Activated naive CD8-positive, alpha-beta T cell treated with anti-CD3 and anti-CD28 coated beads, Interleukin-2, amount 50 U/mL, for 24 hours (primary cell): ENCODE results near the gene DNAH10.

Experiments used
- ATAC-seq: fragments of 150-1000 bp; cut with Tn5 transposase; one replicate; pipeline ENCODE4 v1.10.0; 2021
- DNase-seq: peaks from one replicate; pipeline ENCODE4 v3.0.0; 2021
- H3K27ac Mint-ChIP-seq: one replicate; pipeline ENCODE4 v1.8.0; 2021; ENCODE audit warnings: mild to moderate bottlenecking, mixed read lengths
- H3K27me3 Mint-ChIP-seq: one replicate; pipeline ENCODE4 v1.8.0; 2021; ENCODE audit warnings: mixed read lengths
- H3K36me3 Mint-ChIP-seq: one replicate; pipeline ENCODE4 v1.8.0; 2021; ENCODE audit warnings: low read depth, mixed read lengths
- H3K4me1 Mint-ChIP-seq: one replicate; pipeline ENCODE4 v1.8.0; 2021; ENCODE audit warnings: mixed read lengths
- H3K4me3 Mint-ChIP-seq: one replicate; pipeline ENCODE4 v1.8.0; 2021; ENCODE audit warnings: mild to moderate bottlenecking, moderate library complexity, mixed read lengths
- H3K9me3 Mint-ChIP-seq: one replicate; pipeline ENCODE4 v1.8.0; 2021; ENCODE audit warnings: mixed read lengths

The DNAH10 gene

DNA sequence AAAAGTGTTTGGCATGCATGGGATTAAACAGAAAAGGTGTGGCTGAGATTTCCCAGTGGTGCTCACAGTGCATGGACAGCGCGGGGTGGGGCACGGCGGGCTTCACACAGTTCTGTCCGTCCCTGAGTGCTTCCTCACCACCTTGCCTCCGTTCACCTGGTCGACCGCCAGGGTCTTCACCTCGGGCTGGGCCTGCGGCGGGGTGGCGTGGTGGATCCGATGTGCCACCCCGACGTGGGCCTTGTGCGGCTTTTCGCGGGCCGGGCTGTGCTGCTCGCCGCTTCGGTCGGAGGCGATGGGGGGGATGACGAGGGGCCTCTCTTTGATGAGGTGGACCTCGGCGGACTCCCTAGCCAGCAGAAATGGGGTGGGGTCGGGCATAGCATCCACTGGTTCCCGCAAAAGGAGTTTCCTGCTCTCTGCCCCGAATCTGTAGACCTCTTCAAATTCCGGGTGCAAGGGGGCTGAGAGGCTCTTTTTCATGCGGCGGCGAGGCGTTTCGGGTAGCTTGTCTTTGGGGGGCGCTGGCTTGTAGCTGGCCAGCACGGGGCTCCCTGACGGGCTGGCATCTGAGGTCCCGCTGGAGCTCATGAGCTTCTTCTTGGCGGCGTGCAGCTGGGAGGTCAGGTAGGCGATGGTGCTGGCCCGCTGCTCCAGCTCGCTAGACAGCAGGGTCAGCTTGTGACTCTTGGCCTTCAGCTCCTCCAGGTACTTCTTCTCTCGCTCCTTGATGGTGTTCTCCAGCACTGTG is 175.0 kb downstream of the DNAH10 start:
- H3K4me3 Mint-ChIP-seq = peak overlapping the region; percentile 63
- H3K4me1 Mint-ChIP-seq = peaks cover 36% of the 10 kb centered on the region
- no peaks in the 10 kb centered on the region for H3K9me3 Mint-ChIP-seq
- no peak for ATAC-seq
- DNase-seq = no peak
- peak overlapping the region; percentile 74 for H3K27ac Mint-ChIP-seq
- H3K27me3 Mint-ChIP-seq = peaks cover 2% of the 10 kb centered on the region
- H3K36me3 Mint-ChIP-seq = peaks cover 5% of the 10 kb centered on the region

DNA sequence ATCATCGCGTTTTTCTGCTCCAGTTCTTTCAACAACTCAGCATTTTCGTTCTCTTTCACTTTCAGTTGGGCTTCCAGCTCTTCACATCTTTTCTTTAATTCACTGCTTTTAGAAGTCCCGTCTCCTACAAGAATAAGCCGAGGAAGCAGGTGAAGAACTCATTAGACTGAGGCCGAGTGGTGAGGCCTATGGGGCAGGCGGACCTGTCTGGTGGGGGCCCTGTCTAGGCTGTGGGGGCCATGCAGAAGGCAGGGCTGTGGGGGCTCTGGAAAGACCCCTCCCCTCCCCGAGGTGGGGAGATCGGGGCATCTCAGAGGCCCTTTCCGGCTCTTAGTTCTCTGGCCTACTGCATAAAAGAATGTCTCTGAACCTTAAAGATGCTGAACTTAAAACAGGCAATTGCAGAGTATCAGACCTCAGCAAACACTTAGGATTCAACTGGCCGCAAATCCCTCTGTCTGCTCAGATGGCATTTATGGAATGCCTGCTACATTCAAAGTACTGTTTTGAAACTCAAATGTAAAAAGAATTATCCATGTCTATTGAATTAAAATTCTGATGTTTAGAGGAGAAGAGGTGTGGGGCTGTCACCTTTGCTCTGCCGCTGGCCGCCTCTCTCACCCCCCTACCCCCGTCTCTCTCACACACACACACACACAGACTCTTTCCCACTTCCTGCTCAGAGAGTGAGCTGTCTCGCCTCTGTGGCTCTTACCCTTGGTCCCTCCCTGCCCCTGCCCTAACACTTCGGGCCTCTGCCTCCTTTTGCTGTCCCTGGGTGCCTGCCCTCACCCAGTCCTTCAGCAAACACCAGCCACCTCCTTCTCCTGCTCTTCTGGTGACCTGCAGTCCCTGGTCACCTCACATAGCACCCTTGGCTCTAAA is 175.8 kb downstream of the DNAH10 start:
- ATAC-seq = peak; percentile 93
- Mint-ChIP-seq H3K36me3 (peaks cover 13% of the 10 kb centered on the region), H3K4me3 (peak overlapping the region; percentile 63), H3K27me3 (no peaks in the 10 kb centered on the region), H3K27ac (peak overlapping the region; percentile 74), H3K9me3 (peaks cover 5% of the 10 kb centered on the region), H3K4me1 (peaks cover 30% of the 10 kb centered on the region)
- peak; percentile 44 for DNase-seq

DNA sequence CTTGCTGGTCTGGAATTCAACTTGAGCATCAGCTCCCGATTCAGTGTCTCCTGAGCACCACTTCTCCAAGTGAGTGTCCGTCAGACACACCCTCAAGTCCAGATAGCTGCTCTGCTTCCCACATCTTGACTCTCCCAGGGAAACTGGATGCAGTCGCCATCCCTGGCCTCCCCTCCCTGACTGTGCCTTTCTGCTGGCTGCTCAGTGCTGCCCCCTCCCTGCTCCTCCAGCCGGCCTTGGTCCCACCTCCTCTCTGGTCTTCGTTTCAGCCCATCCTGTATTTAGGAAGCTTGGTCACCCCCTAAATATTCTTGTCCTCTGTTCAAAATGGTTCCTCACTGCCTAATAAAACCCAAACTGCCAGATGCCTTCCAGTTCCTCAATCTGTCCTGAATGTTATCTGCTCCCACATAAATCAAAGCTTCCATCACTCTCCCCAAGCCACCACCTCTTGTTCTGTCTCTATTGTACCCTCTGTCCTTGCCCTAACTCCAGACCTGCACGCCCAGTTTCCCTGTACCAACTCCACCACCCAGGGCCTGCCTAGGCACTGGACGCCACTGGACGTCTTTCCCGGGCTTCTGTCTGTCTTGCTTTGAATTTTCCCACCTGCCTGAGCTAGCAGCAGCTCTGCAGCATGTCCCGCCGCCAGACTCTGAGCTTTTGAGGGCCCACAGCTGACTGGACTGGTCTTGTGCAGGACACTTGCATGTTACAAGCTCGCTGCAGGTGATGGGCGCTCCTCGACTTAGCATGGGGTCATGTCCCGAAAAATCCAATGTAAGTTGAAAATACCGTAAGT is 176.8 kb downstream of the DNAH10 start:
- DNase-seq = peak; percentile 37
- Mint-ChIP-seq H3K27ac (peak overlapping the region; percentile 74), H3K4me3 (peak overlapping the region; percentile 63), H3K36me3 (peaks cover 13% of the 10 kb centered on the region), H3K9me3 (peaks cover 5% of the 10 kb centered on the region), H3K27me3 (no peaks in the 10 kb centered on the region), H3K4me1 (peaks cover 25% of the 10 kb centered on the region)
- no peak for ATAC-seq

DNA sequence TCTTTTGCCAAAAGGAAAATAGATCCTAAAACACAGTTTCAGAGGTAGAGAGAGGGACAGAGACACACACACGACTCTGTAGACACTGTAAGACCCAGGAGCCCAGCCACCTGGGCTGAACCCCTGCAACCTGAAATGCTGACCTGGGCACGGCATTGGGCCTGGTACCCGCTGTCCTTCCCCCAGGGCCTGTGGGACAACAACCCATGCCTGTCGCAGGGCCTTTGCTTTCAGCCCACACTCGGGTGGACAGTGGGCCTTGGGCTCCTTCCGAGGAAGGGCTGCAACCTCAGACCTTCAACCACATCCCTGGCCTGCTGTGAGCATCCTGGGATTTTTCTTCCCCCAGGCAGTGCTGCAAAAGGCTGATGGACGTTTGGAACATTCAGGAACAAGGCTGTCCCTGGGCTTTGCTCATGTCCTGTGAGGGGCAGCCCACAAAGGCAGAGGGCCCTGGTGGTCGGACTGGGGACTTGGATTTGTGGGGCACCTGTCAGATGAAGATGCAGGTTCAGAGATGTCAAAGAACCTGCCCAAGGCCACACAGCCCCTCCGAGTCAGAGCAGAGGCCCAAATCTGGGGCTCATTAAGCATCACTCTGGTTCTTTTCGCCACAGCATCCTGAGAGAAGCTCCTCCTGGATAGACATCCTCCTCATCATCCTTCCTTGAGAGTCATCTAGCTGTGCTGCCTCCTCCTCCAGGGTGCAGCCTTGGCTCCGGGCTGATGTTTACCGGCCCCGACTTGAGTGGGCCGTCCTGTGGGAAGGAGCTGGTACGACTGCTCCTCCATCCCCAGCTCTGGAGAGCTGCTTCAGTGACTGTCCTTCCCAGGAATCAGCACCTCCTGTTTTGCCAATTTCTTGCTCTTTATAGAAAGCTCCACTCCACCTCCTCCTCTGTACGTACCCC is 177.9 kb downstream of the DNAH10 start:
- H3K27me3 Mint-ChIP-seq = no peaks in the 10 kb centered on the region
- no peak for ATAC-seq
- H3K36me3 Mint-ChIP-seq = peaks cover 13% of the 10 kb centered on the region
- DNase-seq = no peak
- peaks cover 5% of the 10 kb centered on the region for H3K9me3 Mint-ChIP-seq
- peaks cover 25% of the 10 kb centered on the region for H3K4me1 Mint-ChIP-seq
- no peak overlapping the region for H3K4me3 Mint-ChIP-seq
- H3K27ac Mint-ChIP-seq = no peak overlapping the region

DNA sequence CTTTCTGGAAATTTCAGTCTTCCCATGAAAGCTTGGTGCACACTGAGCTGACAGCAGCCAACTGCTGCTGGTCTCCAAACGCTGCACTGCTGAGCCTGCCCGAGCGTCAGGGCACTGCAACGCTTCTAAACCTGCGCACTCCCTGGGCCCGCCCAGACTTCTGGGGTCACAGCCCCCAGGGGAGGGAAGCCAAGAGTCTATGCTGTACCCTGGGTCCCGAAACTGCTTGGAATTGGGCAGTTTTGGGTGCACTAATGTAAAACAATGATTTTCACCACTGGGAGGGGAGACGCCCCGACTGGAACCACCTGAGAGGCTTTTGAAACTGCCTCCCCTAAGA is 178.5 kb downstream of the DNAH10 start:
- H3K4me3 Mint-ChIP-seq = no peak overlapping the region
- peaks cover 13% of the 10 kb centered on the region for H3K36me3 Mint-ChIP-seq
- peaks cover 5% of the 10 kb centered on the region for H3K9me3 Mint-ChIP-seq
- no peak for ATAC-seq
- H3K27ac Mint-ChIP-seq = no peak overlapping the region
- no peaks in the 10 kb centered on the region for H3K27me3 Mint-ChIP-seq
- DNase-seq = no peak
- peaks cover 25% of the 10 kb centered on the region for H3K4me1 Mint-ChIP-seq

DNA sequence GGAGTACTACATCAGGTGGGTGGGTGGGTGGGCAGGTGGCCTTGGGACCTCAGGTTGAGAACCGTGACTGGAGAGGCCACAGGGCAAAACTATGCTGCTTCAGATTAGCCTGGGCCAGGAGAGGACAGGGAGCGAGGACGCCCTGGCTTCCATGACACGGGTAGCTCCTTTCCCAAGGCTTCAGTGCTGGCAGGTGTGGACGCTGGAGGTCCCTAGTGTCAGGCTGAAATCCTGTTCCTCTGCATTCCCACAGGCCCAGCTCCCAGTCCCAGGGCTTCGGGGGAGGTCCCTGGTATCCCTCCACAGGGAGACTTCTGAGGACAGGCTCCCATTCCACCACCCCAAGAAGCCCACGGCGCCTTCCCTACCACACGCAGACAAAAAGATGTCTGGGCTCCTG is 178.9 kb downstream of the DNAH10 start:
- no peak overlapping the region for H3K4me3 Mint-ChIP-seq
- H3K36me3 Mint-ChIP-seq = peaks cover 13% of the 10 kb centered on the region
- no peaks in the 10 kb centered on the region for H3K27me3 Mint-ChIP-seq
- H3K27ac Mint-ChIP-seq = no peak overlapping the region
- ATAC-seq = no peak
- H3K4me1 Mint-ChIP-seq = peaks cover 25% of the 10 kb centered on the region
- peaks cover 5% of the 10 kb centered on the region for H3K9me3 Mint-ChIP-seq
- no peak for DNase-seq

DNA sequence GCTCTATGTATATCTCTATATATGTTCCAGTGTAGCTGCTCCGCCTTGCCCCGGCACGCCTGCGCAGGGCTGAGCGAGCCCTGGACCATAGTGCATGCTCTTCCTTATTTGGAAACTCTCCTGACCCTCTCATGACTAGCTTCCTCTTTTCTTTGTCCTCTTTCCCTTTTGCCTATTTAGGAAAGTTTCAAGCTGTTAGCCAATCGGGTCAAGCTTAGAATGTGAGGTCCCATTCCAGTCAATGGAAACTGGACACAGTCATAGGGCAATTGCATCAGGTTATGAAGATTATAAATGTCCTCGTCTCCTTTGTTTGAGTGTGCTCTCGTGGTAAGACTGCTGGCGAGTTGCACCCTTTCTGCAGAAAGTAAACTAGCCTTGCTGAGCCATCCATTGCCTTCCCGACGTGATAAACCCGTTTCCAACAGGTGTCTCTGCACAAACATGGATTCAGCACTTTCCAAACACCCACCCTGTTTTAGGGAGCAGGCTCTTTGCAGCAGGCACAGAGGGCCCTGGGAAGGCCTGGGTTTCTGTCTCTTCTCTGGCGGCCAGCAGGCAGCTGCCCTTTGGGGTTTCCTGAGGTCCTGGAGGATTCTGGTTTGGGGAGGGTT is 179.6 kb downstream of the DNAH10 start:
- Mint-ChIP-seq H3K4me3 (no peak overlapping the region), H3K4me1 (peaks cover 21% of the 10 kb centered on the region), H3K27me3 (no peaks in the 10 kb centered on the region), H3K9me3 (peaks cover 5% of the 10 kb centered on the region), H3K36me3 (peaks cover 13% of the 10 kb centered on the region), H3K27ac (no peak overlapping the region)
- DNase-seq (no peak), ATAC-seq (no peak)

DNA sequence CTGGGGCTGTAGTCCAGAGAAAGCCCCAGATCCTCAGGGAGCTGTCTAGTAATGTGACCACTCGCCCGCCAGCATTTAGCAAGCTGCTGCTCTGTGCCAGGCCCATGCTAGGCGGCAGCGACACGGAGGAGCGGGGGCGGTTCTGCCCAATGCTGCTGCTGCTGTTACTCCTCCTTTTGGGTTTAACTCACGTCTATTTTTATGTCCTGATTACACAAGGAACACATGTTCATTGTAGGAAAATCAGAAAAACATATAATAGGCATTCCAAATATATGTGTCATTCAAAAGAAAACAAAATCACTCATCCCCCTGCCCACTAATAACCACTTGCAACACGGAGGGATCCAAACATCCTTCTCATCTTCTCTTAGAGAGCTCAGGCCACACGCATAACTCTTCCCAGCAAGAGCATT is 180.1 kb downstream of the DNAH10 start:
- Mint-ChIP-seq H3K36me3 (peaks cover 13% of the 10 kb centered on the region), H3K27ac (no peak overlapping the region), H3K4me1 (peaks cover 20% of the 10 kb centered on the region), H3K9me3 (peaks cover 5% of the 10 kb centered on the region), H3K27me3 (no peaks in the 10 kb centered on the region), H3K4me3 (no peak overlapping the region)
- no peak for ATAC-seq
- DNase-seq = no peak

DNA sequence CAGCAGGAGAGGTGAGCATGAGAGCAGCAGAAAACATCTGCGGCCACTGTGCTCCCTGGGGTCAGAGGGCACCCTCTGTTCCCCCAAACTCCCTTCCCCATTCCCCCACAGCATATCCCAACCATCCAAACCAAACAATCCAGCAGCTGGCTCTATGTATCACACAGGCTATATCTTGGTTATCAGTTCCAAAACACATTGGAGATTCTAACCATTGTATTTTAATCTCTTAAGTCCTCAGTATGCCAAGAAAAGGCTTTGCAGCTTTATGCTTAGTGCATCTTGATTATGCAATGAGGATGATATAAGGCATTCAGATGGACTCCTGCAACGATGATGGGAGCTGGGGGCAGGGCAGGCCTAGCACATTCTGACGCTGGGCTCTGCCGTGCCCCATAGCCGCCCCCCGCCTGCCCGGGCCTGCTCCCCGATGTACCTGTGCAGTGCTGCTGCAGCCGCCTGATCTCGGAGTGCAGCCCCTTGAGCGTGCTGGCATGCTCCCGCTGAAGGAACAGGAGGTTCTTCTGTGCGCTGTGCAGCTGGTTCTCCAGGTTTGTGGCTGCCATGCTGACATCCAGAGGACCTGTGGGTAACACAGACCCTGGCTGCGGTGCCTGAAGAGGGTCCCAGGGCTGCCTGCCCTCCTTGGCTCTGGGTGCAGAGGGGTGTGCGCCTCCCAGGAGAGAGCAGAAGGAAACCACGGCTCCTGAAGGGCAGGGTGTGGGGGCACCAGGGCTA is 181.0 kb downstream of the DNAH10 start:
- ATAC-seq = peak; percentile 5
- DNase-seq = no peak
- H3K36me3 Mint-ChIP-seq = peaks cover 13% of the 10 kb centered on the region
- peaks cover 12% of the 10 kb centered on the region for H3K4me1 Mint-ChIP-seq
- no peak overlapping the region for H3K27ac Mint-ChIP-seq
- no peaks in the 10 kb centered on the region for H3K27me3 Mint-ChIP-seq
- H3K9me3 Mint-ChIP-seq = peaks cover 5% of the 10 kb centered on the region
- no peak overlapping the region for H3K4me3 Mint-ChIP-seq

DNA sequence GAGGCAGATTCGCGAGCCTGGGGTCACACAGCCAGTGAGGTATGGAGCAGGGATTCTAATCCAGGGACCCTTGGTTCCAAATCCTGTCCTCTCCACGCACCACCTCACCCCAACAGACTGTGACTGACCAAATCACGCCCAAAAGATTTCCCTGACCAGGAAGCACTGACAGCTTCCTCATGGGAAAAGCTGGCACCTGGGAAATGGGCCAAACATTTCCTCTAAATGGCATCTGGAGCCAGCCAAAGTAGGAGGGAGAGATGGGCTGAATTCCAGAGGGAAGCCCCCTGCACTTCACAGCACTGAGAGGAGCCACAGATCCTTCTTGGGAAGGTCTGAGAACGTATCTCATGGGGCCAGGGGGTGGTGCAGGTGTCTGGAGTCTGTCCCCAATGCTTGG is 181.7 kb downstream of the DNAH10 start:
- H3K27ac Mint-ChIP-seq = no peak overlapping the region
- no peak for DNase-seq

DNA sequence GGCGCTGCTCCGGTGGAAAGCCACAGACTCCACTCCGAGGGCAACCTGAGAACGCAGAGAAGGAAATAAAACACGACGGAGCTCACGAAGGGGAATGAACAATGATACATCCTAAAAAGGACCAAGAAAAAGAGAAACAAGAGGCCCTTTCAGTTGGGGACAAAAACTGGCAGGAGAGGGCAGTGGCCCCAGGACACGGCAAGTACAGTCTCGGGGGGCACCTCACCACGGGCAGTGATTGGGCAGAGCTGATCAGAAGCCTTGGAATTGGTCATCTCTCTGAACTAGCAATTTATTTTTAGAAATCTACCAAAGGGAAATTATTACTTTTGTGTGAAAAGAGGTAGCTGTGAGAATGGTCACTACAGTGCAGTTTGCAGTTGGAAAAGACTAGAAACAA is 182.6 kb downstream of the DNAH10 start:
- no peaks in the 10 kb centered on the region for H3K27me3 Mint-ChIP-seq

More for the DNA sequence above, 181.7 kb downstream of the DNAH10 start:
- H3K4me3 Mint-ChIP-seq = no peak overlapping the region
- H3K27me3 Mint-ChIP-seq = no peaks in the 10 kb centered on the region
- peaks cover 4% of the 10 kb centered on the region for H3K4me1 Mint-ChIP-seq
- peaks cover 5% of the 10 kb centered on the region for H3K9me3 Mint-ChIP-seq
- ATAC-seq = no peak
- H3K36me3 Mint-ChIP-seq = peaks cover 13% of the 10 kb centered on the region

DNA sequence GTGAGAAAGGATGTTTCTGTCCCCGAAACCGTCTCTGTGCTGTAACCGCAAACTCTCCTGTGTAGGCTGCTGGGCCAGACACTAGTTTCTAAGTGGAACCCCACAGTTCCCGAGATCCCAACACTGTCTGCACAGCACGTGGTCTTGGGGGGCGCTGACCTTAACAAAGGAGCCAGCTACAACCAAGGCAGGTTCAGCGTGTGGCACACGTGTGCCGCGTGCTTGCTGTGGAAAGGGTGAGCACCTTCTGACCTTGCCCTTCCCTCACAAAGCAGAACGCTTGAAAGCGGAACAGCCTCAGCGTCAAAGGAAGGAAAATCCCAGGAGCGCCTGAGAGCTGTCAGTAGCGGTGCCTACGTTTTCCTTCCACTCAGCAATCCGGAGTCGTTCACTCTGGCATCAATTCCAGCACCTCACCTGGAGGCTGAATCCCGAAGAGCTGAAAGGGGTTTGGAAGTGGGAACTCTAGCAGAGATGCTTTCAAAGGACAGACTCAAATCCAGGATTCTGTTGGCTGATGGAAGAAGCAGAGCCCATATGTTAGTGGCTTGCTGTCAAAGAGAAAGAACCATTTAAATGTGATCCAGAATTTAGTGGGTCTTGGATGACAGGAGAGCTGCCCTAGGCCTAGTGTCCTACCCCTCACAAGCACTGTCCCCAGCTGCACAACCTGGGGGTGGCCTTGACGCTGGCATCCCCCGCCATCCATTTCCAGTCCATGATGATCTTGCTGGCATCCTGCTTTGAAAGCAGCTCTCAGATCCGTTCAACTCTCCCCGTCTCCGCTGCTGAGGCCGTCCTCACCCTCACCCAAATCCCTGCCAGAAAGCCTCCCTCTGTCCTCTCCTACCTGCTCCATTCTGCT is 183.4 kb downstream of the DNAH10 start:
- DNase-seq = no peak
- Mint-ChIP-seq H3K27me3 (no peaks in the 10 kb centered on the region), H3K4me1 (no peaks in the 10 kb centered on the region), H3K27ac (no peak overlapping the region), H3K36me3 (peaks cover 13% of the 10 kb centered on the region), H3K4me3 (no peak overlapping the region), H3K9me3 (peaks cover 5% of the 10 kb centered on the region)
- ATAC-seq = no peak

More for the DNA sequence above, 182.6 kb downstream of the DNAH10 start:
- no peak for DNase-seq
- H3K27ac Mint-ChIP-seq = no peak overlapping the region
- no peak for ATAC-seq
- no peaks in the 10 kb centered on the region for H3K4me1 Mint-ChIP-seq
- peaks cover 13% of the 10 kb centered on the region for H3K36me3 Mint-ChIP-seq
- no peak overlapping the region for H3K4me3 Mint-ChIP-seq
- peaks cover 5% of the 10 kb centered on the region for H3K9me3 Mint-ChIP-seq
